ENCODE results near the gene DLG2.
"Not testable (repeated sequence)": the region's sequence is repeated elsewhere in the genome, so short reads cannot be mapped to it uniquely, and the experiment has no call there.

The DLG2 gene

GRCh38 chr11:84383576-84383975 lies 1243.6 kb downstream of the DLG2 start:
- no peak for DNase-seq (ENCODE audit: low read depth)

- no peak for DNase-seq (ENCODE audit: low read depth)
These were observed 1245.5 kb downstream of the DLG2 start for GRCh38 chr11:84381666-84382065.

- DNase-seq (ENCODE audit: low read depth), result no peak
These were observed 1254.7 kb downstream of the DLG2 start for GRCh38 chr11:84372381-84372950.

GRCh38 chr11:84358034-84358433 lies 1269.1 kb downstream of the DLG2 start:
- no peak for DNase-seq (ENCODE audit: low read depth)

- DNase-seq (ENCODE audit: low read depth), result no peak
These were observed 1271.2 kb downstream of the DLG2 start for GRCh38 chr11:84355911-84356310.

GRCh38 chr11:84345597-84345996 lies 1281.5 kb downstream of the DLG2 start:
- DNase-seq (ENCODE audit: low read depth), result no peak

- no peak for DNase-seq (ENCODE audit: low read depth)
These were observed 1282.1 kb downstream of the DLG2 start for GRCh38 chr11:84345027-84345426.

- DNase-seq (ENCODE audit: low read depth), result no peak
These were observed 1287.3 kb downstream of the DLG2 start for GRCh38 chr11:84339796-84340195.

GRCh38 chr11:84333221-84333620 lies 1293.9 kb downstream of the DLG2 start:
- DNase-seq (ENCODE audit: low read depth), result no peak

GRCh38 chr11:84322211-84322610 lies 1304.9 kb downstream of the DLG2 start:
- DNase-seq (ENCODE audit: low read depth), result no peak

- no peak for DNase-seq (ENCODE audit: low read depth)
These were observed 1307.3 kb downstream of the DLG2 start for GRCh38 chr11:84319863-84320262.

GRCh38 chr11:84316866-84317555 lies 1310.1 kb downstream of the DLG2 start:
- no peak for DNase-seq (ENCODE audit: low read depth)

- DNase-seq (ENCODE audit: low read depth), result no peak
These were observed 1313.2 kb downstream of the DLG2 start for GRCh38 chr11:84313830-84314359.

- no peak for DNase-seq (ENCODE audit: low read depth)
These were observed 1316.9 kb downstream of the DLG2 start for GRCh38 chr11:84310268-84310667.

- DNase-seq (ENCODE audit: low read depth), result not testable (repeated sequence)
These were observed 1318.7 kb downstream of the DLG2 start for GRCh38 chr11:84308491-84308890.

- DNase-seq (ENCODE audit: low read depth), result no peak
These were observed 1327.1 kb downstream of the DLG2 start for GRCh38 chr11:84300092-84300491.

GRCh38 chr11:84297570-84297969 lies 1329.6 kb downstream of the DLG2 start:
- no peak for DNase-seq (ENCODE audit: low read depth)

GRCh38 chr11:84295815-84296214 lies 1331.3 kb downstream of the DLG2 start:
- no peak for DNase-seq (ENCODE audit: low read depth)

GRCh38 chr11:84292955-84293354 lies 1334.2 kb downstream of the DLG2 start:
- DNase-seq (ENCODE audit: low read depth), result no peak

GRCh38 chr11:84292006-84292405 lies 1335.1 kb downstream of the DLG2 start:
- no peak for DNase-seq (ENCODE audit: low read depth)

- DNase-seq (ENCODE audit: low read depth), result no peak
These were observed 1336.5 kb downstream of the DLG2 start for GRCh38 chr11:84290647-84291046.

GRCh38 chr11:84289381-84289906 lies 1337.7 kb downstream of the DLG2 start:
- no peak for DNase-seq (ENCODE audit: low read depth)

GRCh38 chr11:84273541-84273940 lies 1353.6 kb downstream of the DLG2 start:
- no peak for DNase-seq (ENCODE audit: low read depth)

All from T follicular helper cell (primary cell).